GM12878 (cell line): ENCODE results near the gene C1RL. TPM values are rescaled to one million over a fixed set of nuclear protein-coding genes. Genes with fewer than 3 reads are reported as not detected.

Experiments
- ATAC-seq: fragments of 200-7000 bp; cut with Tn5 transposase; 3 replicates; pipeline ENCODE4 v1.9.1; 2020; ENCODE audit warnings: mild to moderate bottlenecking, moderate library complexity
- BruUV-seq: library from RNA; stranded (reverse); fragments of 400-500 nt; replicated peaks from 2 replicates; lab custom pipeline; 2021; lab: Mats Ljungman, UMichigan
- CTCF ChIA-PET: fragments of 300-600 bp; sonication (Branson Sonifier 250); formaldehyde crosslinking; extraction: SDS; loops from one replicate; lab custom pipeline; 2021; ENCODE audit warnings: inconsistent platforms; lab: Yijun Ruan, JAX
- POLR2A ChIA-PET: fragments of 350-600 bp; formaldehyde crosslinking; extraction: SDS; loops from one replicate; lab custom pipeline; 2021; ENCODE audit warnings: inconsistent platforms; lab: Charles Lee
- RAD21 ChIA-PET: fragments of 300-600 bp; sonication (Branson Sonifier 250); formaldehyde crosslinking; loops from one replicate; lab custom pipeline; 2023; ENCODE audit warnings: antibody characterized with exemption; ENCODE audit not compliant: unreplicated experiment; lab: Charles Lee
- SMC1A ChIA-PET: fragments of 300-600 bp; sonication (Branson Sonifier 250); formaldehyde crosslinking; loops from one replicate; lab custom pipeline; 2023; ENCODE audit not compliant: unreplicated experiment, uncharacterized antibody; lab: Charles Lee
- DNase-seq: peaks from one replicate; pipeline ENCODE4 v3.0.0-alpha.2; 2011; ENCODE audit warnings: low read depth, low spot score
- FAIRE-seq: peaks from 3 replicates; lab custom pipeline; 2011; peaks lifted over from hg19 to GRCh38; lab: Jason Lieb, UNC
- H2AFZ ChIP-seq: 2 replicates; pipeline ENCODE4 v1.6.0; 2011; ENCODE audit warnings: low read depth, low read length, control low read depth; ENCODE audit not compliant: control insufficient read depth
- H3K27ac ChIP-seq: 2 replicates; pipeline ENCODE4 v1.5.1; 2011; ENCODE audit warnings: control low read depth; ENCODE audit not compliant: control insufficient read depth, insufficient read depth
- H3K27me3 ChIP-seq, 2 experiments: replicated peaks in 1 of 2; 2 replicates each; pipeline versions ENCODE4 v1.6.0 to v1.6.1; 2011; ENCODE audit warnings: low read length in 1 of 2; ENCODE audit not compliant: control insufficient read depth in 2 of 2, insufficient read depth in 2 of 2
- H3K36me3 ChIP-seq, 2 experiments: 2 replicates each; pipeline ENCODE4 v1.5.1; 2011; ENCODE audit warnings: low read length in 1 of 2; ENCODE audit not compliant: control insufficient read depth in 2 of 2, insufficient read depth in 2 of 2
- H3K4me1 ChIP-seq: 2 replicates; pipeline ENCODE4 v1.6.1; 2011; ENCODE audit warnings: mild to moderate bottlenecking, low read length, moderate library complexity, mixed read lengths; ENCODE audit not compliant: control insufficient read depth, insufficient read depth
- H3K4me2 ChIP-seq: 2 replicates; pipeline ENCODE4 v1.6.0; 2011; ENCODE audit warnings: control low read depth; ENCODE audit not compliant: control insufficient read depth, insufficient read depth
- H3K4me3 ChIP-seq: fragments of 200-600 bp; sonication (generic); 2 replicates; pipeline ENCODE4 v1.5.1; 2016
- H3K79me2 ChIP-seq: 2 replicates; pipeline ENCODE4 v1.6.0; 2011; ENCODE audit warnings: low read length; ENCODE audit not compliant: control insufficient read depth, insufficient read depth
- H3K9ac ChIP-seq: 2 replicates; pipeline ENCODE4 v1.8.0; 2011; ENCODE audit warnings: low read length, control low read depth, mixed read lengths; ENCODE audit not compliant: control insufficient read depth, insufficient read depth
- H3K9me3 ChIP-seq: replicated peaks from 3 replicates; pipeline ENCODE4 v1.5.1; 2011; ENCODE audit warnings: mild to moderate bottlenecking, low read length; ENCODE audit not compliant: control insufficient read depth, insufficient read depth
- H4K20me1 ChIP-seq: 2 replicates; pipeline ENCODE4 v1.6.0; 2011; ENCODE audit not compliant: control insufficient read depth, insufficient read depth
- ATF2 ChIP-seq: IDR thresholded peaks from 2 replicates; pipeline ENCODE4 v1.6.1; 2012; ENCODE audit warnings: low read length, inconsistent platforms
- CHD4 ChIP-seq: fragments of 200-600 bp; sonication (generic); IDR thresholded peaks from 2 replicates; pipeline ENCODE4 v1.6.1; 2016; ENCODE audit warnings: mild to moderate bottlenecking
- CTCF ChIP-seq, 3 experiments: IDR thresholded peaks in 2 of 3; conservative IDR thresholded peaks in 1 of 3; 2 replicates each; pipeline ENCODE4 v1.5.1; 2011; ENCODE audit warnings: low read depth in 3 of 3, low read length in 3 of 3, mild to moderate bottlenecking in 3 of 3, control low read depth in 2 of 3, moderate library complexity in 2 of 3, inconsistent platforms in 1 of 3, mixed read lengths in 1 of 3; ENCODE audit not compliant: control insufficient read depth in 2 of 3, insufficient read depth in 1 of 3; ENCODE audit errors: extremely low read depth in 1 of 3
- IRF5 ChIP-seq: fragments of 450-650 bp; IDR thresholded peaks from 2 replicates; pipeline ENCODE4 v1.6.1; 2017; ENCODE audit warnings: borderline replicate concordance
- MAX ChIP-seq: IDR thresholded peaks from 2 replicates; pipeline ENCODE4 v1.6.1; 2012; ENCODE audit warnings: low read depth, low read length, improper control_type of control experiment
- MTA3 ChIP-seq: IDR thresholded peaks from 2 replicates; pipeline ENCODE4 v1.6.1; 2012; ENCODE audit warnings: low read length, inconsistent platforms, borderline replicate concordance
- MYC ChIP-seq: IDR thresholded peaks from 2 replicates; pipeline ENCODE4 v1.6.1; 2011; ENCODE audit warnings: mild to moderate bottlenecking, low read length, moderate library complexity, inconsistent platforms; ENCODE audit not compliant: insufficient read depth, insufficient replicate concordance, insufficient read length, severe bottlenecking
- NFYB ChIP-seq: IDR thresholded peaks from 2 replicates; pipeline ENCODE4 v1.6.1; 2011; ENCODE audit warnings: low read depth, mild to moderate bottlenecking, low read length, improper control_type of control experiment, moderate library complexity; ENCODE audit not compliant: insufficient read depth
- NR2C2 ChIP-seq: IDR thresholded peaks from 2 replicates; pipeline ENCODE4 v1.6.1; 2011; ENCODE audit warnings: borderline replicate concordance, low read depth; ENCODE audit not compliant: control insufficient read depth, insufficient read length
- RELA ChIP-seq: fragments of 450-650 bp; IDR thresholded peaks from 2 replicates; pipeline ENCODE4 v1.8.0; 2014; ENCODE audit warnings: borderline replicate concordance; ENCODE audit not compliant: partially characterized antibody
- RFX5 ChIP-seq: IDR thresholded peaks from 2 replicates; pipeline ENCODE4 v1.6.1; 2011; ENCODE audit warnings: low read depth, low read length, improper control_type of control experiment
- SKIL ChIP-seq: fragments of 450-650 bp; IDR thresholded peaks from 2 replicates; pipeline ENCODE4 v1.6.1; 2017; ENCODE audit warnings: mild to moderate bottlenecking, low read depth, inconsistent platforms; ENCODE audit not compliant: poor library complexity, severe bottlenecking
- ZNF24 ChIP-seq: fragments of 450-650 bp; IDR thresholded peaks from 2 replicates; pipeline ENCODE4 v1.6.1; 2017; ENCODE audit warnings: antibody characterized with exemption, mild to moderate bottlenecking
- ZNF274 ChIP-seq: IDR thresholded peaks from one replicate; pipeline ENCODE4 v1.8.0; 2011; ENCODE audit not compliant: insufficient read length, insufficient read depth
- WGBS: methylation state at CpG from one replicate; pipeline ENCODE4 v1.1.6; 2016; ENCODE audit warnings: low lambda C conversion rate; ENCODE audit not compliant: insufficient replicate concordance, insufficient coverage; ENCODE audit errors: missing lambda C conversion rate; 5-methylcytosine and 5-hydroxymethylcytosine counted together
- in situ Hi-C: fragments of 300-500 bp; cut with MboI; formaldehyde crosslinking; loops from 9 replicates; pipeline ENCODE4 v1.14.3; 2018; ENCODE audit warnings: mixed read lengths
- intact Hi-C: fragments of 100-400 bp; cut with micrococcal nuclease; formaldehyde crosslinking; loops from one replicate; pipeline ENCODE4 v1.14.2; 2022; ENCODE audit not compliant: unreplicated experiment
- polyA plus RNA-seq, 11 experiments: library from polyadenylated mRNA; depleted of rRNA in 4 of 11; unstranded in 6 of 11; stranded (reverse) in 5 of 11; fragments of >200 nt; fragmentation: Nextera tagmentation in 4 of 11; fragmentation: Illumina TruSeq in 1 of 11; extraction: Ambion mirVana in 4 of 11; extraction: Trizol in 1 of 11; gene quantifications; 1 replicate in 1 of 11; 2 replicates in 10 of 11; pipeline versions ENCODE4 v1.2.1 to v1.2.3, GENCODE V29; 2011 to 2016; ENCODE audit warnings: inconsistent platforms in 2 of 11, missing spikeins in 2 of 11, low read depth in 1 of 11
- total RNA-seq, 4 experiments: library from RNA; depleted of rRNA in 3 of 4; stranded (reverse); fragments of >200 nt in 3 of 4; fragmentation: Illumina TruSeq in 1 of 4; extraction: Trizol in 1 of 4; gene quantifications; 2 replicates each; pipeline versions ENCODE4 v1.2.1 to v1.2.3, GENCODE V29; 2013 to 2021

The C1RL gene
- total and polyA plus RNA-seq, 10 of the 15 experiments (the other 5 are each of a cell fraction or from before 2014, with no cell fraction given) = 1.3 to 12.8 (median 8.1) TPM

- ATAC-seq = no peak
- no peak overlapping the region for H3K9ac ChIP-seq
- H3K9me3 ChIP-seq = no peaks in the 10 kb centered on the region
- no peak overlapping the region for H3K4me2 ChIP-seq
- H3K4me3 ChIP-seq = no peak overlapping the region
- no peaks in the 10 kb centered on the region for H4K20me1 ChIP-seq
- in situ Hi-C loops = no loop called here
- intact Hi-C loops = no loop called here
- SMC1A ChIA-PET = interaction anchor here (1.3 to 2.1 kb wide), 2 partner anchors 12 to 16 kb away, joined by 4 to 12 read pairs; partner anchors contain the start of gene C1RL
- RAD21 ChIA-PET = interaction anchor here (1.1 kb wide), 1 partner anchor 17 kb away, joined by 3 read pairs; no protein-coding TSS in a partner anchor
- no peaks in the 10 kb centered on the region for H3K4me1 ChIP-seq
- H3K27me3 ChIP-seq = no peaks in the 10 kb centered on the region
- no peak for DNase-seq
- WGBS = 88% methylated on average over 24 of the region's 26 CpGs
- CTCF ChIA-PET = interaction anchor here (1.0 to 3.5 kb wide), 6 partner anchors 11 to 223 kb away, joined by 4 to 26 read pairs (median 4); partner anchors contain the start of genes C1RL and SPSB2
- POLR2A ChIA-PET = interaction anchor here (0.8 kb wide), 1 partner anchor 15 kb away, joined by 3 read pairs; no protein-coding TSS in a partner anchor
- H2AFZ ChIP-seq = no peak overlapping the region
- FAIRE-seq = no peak
- BruUV-seq = no TSS peak
- no peaks in the 10 kb centered on the region for H3K36me3 ChIP-seq
- H3K79me2 ChIP-seq = no peaks in the 10 kb centered on the region
- no peak overlapping the region for H3K27ac ChIP-seq
- TF ChIP-seq NR2C2 (no peak), SKIL (no peak), ATF2 (no peak), ZNF274 (no peak), MTA3 (no peak), MAX (no peak), RELA (no peak), MYC (no peak), ZNF24 (no peak), IRF5 (no peak), CHD4 (no peak), RFX5 (no peak), CTCF (IDR thresholded peaks at IDR 0.05 in 2 of 3, conservative IDR thresholded peaks at IDR 0.05 in 1 of 3; ENCODE audit: control insufficient read depth in 2 of 3, extremely low read depth in 1 of 3, insufficient read depth in 1 of 3, low read depth in 3 of 3, low read length in 3 of 3) (no peak), NFYB (no peak)
Measured at GRCh38 chr12:7096006-7096932, 12.7 kb downstream of the C1RL start.
